ENCODE measurements around the gene MZB1.
"Not testable (repeated sequence)": the region's sequence is repeated elsewhere in the genome, so short reads cannot be mapped to it uniquely, and the experiment has no call there.

Gene MZB1

DNA sequence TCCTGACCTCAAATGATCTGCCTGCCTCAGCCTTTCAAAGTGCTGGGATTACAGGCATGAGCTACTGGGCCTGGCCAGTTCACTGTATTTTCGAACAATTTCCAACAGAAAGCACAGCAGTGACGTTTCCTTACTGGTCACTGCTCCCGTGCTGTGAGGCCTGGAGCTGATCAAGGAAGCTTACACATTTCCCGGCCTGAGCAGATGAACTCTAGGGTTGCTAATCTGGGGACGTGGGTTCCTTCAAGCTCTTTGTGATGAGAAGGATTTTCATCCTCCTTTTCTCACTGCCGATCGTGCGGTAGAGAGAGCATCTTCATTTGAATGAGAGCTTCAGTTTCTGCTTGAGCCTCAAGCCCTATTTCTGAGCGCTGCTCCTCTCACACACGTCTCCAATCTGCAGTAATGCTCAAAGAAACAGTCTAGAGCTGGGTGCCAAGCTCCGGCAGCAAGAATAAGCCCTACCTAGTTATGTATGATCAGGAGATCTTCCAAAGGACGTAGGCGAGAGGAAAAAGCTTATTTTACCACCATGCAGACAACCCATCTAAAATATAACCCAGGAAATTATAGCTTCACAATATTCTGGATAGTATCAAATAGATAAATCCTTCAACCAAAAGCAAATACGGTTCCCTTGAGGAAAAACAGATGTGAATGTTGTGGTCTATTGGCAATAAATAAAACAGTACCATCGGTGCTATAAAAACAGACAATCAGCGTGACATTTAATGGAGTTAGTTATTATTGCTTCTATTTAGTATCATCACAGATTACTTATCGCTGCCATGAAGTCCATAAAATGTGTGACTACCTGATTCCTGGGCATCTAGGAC is 21.5 kb upstream of the MZB1 start:
- no peak for DNase-seq (ENCODE audit: low read depth in 2 of 2, low spot score in 1 of 2)

DNA sequence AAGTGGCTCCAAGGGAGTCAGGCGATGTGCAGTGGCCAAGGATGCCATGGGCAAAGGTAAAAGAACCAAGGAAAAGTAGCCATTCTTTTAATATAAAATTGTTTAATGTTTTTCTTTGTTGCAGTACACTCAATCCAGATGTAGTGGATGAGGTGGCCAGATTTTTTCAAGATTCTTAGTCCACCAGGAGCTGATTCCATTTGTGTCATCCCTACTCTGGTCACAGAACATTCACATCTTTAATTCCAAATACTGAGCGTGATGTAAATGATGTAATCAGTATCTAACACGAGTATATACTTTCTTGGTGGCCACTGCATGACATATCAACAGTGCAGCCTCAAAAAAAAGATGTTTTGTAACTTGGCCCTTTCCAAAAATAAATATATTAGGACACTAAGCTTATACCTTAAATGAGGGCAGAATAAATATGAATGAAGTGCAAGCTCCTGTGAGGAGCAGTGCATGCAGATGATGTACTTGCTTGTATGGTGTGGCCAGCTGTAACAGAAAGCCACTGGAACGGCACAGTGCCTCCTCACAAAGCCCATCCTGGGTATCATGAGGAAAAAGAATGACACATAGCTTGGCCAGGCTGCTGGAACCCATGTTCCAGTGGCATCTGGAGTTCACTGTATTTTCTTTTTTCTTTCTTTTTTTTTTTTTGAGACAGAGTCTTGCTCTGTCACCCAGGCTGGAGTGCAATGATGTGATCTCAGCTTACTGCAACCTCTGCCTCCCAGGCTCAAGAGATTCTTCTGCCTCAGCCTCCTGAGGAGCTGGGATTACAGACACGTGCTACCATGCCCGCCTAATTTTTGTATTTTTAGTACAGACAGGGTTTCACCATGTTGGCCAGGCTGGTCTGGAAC is 20.6 kb upstream of the MZB1 start:
- no peak for DNase-seq (ENCODE audit: low read depth in 2 of 2, low spot score in 1 of 2)

DNA sequence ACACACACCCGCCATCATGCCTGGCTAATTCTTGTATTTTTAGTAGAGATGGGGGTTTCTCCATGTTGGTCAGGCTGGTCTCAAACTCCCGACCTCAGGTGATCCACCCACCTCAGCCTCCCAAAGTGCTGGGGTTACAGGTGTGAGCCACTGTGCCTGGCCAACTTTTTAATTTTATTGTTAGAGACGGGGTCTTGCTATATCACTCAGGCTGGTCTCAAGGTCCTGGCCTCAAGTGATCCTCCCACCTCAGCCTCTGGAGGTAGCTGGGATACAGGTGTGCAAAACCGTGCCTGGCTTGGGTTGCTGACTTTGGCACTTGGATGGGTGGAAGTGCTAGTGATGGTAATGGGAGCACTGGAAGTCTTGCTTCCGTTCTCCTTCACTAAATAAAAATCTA is 19.4 kb upstream of the MZB1 start:
- DNase-seq (ENCODE audit: low read depth in 2 of 2, low spot score in 1 of 2), result not testable (repeated sequence)

DNA sequence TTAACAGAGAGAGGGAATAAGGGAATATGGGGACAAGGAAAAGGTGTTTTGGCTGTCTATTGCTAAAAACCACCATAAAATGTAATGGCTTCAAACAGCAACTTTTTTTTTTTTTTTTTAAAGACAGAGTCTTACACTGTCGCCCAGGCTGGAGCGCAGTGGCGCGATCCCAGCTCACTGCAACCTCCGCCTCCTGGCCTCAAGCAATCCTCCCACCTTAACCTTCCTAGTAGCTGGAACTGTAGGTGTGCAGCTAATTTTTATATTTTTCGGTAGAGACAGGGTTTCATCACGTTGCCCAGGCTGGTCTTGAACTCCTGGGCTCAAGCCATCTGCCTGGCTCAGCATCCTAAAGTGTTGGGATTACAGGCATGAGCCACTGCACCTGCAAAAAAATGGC is 18.5 kb upstream of the MZB1 start:
- DNase-seq (ENCODE audit: low read depth in 2 of 2, low spot score in 1 of 2), result no peak

DNA sequence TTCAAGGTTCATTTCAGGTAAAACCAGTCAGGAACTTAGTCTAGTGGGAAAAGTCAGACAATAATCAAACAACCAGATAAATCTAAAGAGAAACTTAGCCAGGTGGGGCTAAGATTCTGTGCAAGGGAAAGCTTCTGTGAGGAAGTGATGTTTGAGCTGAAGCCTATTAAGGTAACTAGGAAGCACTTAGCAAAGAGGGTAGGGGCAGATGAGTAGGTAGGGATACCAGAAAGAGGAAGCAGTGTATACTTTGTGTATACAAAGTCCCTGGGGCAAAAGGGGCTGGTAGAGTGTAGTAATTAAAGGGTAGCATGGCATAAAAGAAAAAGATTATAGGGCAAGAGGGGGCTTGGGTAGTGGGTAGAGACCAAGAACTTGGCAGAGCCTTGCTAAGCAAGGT is 17.8 kb upstream of the MZB1 start:
- no peak for DNase-seq (ENCODE audit: low read depth in 2 of 2, low spot score in 1 of 2)

DNA sequence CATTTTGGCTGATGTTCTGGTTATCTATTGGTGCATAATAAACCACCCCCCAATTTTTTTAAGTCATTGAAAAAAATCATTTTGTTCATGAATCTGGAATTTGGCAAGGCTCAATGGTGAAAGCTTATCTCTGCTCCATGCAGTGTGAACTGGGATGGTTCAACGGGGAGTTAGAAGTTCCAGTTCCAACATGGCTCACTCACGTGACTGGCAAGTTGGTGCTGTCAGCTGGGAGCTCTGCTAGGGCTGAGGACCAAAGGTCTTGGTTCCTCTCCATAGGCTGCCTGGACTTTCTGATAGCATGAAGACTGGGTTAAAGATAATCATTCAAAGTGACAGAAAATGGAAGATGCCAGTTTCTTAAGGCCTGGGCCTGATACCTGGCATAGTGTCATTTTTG is 17.2 kb upstream of the MZB1 start:
- DNase-seq (ENCODE audit: low read depth in 2 of 2, low spot score in 1 of 2), result no peak

DNA sequence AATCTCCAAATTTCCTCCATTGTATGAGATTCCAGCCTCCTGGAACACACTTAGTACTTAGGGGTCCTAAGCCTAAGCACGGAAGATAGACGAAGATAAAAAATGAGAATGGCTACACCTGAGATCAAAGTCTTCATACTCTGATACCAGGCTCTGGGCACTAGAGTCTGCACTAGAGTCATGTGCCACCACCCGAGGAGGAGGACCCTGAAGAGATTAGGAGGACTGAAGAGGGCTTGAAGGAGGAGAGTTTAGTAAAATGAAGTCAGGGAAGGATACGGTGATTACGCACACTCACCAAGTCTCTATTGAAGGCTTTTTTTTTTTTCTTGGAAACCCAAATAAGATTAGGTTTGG is 14.7 kb upstream of the MZB1 start:
- DNase-seq (ENCODE audit: low read depth in 2 of 2, low spot score in 1 of 2), result no peak

DNA sequence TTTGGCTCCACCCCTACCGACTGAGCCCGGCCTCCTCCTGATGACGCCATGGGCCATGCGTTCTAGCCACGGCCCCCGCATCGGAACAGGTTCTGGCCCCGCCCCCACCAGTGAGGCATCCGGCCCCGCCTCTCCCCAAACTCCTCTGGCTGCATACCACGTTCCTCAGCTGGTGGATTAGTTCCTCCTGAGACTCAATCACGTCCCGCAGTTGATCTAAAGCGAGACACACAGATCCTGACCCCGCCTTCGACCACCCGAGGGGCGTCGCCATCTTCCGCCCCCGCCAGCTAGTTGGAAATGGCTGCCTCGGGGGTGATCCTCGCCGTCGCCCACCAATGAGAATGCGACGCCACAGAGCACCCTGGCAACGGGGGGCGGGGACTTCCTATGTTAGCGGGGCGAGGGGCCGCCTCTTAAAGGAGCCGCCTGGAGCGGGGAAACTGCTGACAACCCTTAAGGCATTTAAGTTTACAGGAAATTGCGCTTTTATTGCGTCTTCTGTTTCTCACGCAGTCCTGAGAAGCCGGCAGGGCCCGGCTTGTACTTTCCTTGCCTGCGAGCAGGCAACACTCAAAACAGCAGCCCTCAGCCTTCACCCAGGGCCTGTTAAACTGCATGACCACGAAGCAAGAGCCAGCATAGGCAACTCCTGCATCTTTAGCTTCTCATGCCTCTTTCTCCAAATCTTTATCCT is 14.2 kb upstream of the MZB1 start, which contains the start of gene SPATA24:
SPATA24 (minus strand) TSS at position 303 of the 697 bp plus-strand sequence; CDS start at position 274, 29 bp downstream.
- peak; percentile 96 to 97 for DNase-seq (ENCODE audit: low read depth in 2 of 2, low spot score in 1 of 2)

DNA sequence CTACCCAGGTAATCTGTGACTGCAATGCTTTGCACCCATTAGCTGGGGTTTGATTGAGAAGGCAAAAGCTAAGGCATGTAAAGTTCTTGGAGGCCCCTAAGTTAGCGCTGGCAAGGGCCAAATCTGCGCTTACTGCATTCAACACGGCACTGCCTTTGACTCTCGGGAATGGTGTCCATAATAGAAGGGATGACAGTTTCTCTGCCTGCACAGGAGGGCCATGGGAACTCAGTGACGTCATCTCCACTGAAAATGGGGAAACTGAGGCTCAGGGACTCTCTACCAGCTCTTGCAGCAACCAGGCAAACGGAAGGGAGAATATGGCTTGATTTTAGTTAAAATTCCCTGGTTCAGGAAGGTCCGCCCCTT is 13.7 kb upstream of the MZB1 start:
- DNase-seq (ENCODE audit: low read depth in 2 of 2, low spot score in 1 of 2), result no peak

DNA sequence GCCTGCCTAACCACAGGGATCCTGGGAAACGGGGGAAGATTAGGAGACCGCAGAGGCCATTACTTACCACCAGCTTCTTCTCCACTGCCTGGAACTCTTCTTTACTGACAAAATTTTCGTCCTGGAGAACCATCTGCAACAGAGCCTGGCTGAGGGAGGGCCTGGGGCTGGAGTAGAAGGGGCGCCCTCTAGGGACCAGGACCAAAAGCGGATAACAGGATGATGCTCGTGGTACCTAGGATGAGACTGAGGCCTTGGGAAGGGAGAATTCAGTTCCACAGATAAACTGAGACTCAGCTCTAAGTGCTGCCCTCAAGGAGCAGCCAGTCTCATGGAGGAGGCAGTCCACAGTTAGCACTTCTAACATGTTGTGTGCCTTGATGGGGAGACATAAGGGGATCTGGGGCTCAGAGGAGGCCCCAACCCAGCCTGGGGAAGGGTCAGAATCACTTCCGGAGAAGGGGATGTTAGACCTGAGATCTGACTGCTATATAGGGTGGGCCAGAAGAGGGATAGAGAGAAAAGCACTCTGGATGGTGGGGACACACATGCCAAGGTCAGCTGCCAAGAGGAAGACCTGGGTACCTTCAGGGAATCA is 12.9 kb upstream of the MZB1 start:
- no peak for DNase-seq (ENCODE audit: low read depth in 2 of 2, low spot score in 1 of 2)

DNA sequence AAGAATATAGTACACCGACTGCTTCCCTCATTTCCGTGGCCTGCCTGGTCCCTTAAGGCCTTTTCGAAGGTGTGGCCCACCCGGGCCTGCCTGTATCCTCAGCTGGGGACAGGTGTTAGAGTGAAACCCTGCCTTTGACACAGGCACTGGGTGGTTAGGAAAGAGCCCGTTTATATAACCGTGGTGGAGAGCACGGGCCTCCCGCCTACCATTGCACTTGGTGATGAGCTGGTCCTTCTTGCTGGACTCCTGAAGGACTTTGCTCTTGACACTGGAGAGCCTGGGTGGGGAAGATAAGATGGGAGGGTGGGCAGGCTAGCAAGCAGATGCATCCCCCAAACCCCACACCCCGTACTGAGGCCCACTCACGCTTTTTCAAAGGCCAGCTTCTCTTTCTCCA is 11.8 kb upstream of the MZB1 start:
- no peak for DNase-seq (ENCODE audit: low read depth in 2 of 2, low spot score in 1 of 2)

DNA sequence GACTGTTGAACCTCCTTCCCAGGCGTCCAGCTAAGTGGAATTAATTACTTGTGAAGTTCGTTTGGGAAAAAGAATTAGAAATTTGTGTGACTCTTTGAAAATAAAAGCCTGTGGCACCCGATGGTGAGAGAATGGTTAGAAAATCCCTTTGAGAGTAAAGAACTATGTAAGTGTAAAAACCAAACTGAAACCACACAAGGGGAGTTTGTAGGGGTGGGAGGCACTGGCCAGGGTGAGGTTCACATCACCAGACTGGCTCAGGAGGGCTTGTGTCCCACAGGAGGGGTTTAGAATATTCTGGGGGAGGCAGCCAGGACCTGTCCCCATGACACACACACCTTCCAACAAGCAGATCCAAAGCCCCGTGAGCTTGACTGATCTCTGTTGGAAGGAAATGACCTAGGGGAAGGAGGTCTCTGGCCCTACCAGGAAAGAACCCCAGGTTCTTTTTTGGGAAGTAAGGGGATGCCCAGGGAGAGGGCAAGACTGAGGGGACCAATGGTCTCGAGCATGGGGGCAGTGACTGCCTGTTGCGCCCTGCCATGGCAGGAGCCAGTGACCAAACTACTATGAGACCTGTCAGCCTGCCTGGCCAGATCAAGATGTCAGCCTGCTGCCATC is 9.9 kb upstream of the MZB1 start:
- DNase-seq (ENCODE audit: low read depth in 2 of 2, low spot score in 1 of 2), result no peak

DNA sequence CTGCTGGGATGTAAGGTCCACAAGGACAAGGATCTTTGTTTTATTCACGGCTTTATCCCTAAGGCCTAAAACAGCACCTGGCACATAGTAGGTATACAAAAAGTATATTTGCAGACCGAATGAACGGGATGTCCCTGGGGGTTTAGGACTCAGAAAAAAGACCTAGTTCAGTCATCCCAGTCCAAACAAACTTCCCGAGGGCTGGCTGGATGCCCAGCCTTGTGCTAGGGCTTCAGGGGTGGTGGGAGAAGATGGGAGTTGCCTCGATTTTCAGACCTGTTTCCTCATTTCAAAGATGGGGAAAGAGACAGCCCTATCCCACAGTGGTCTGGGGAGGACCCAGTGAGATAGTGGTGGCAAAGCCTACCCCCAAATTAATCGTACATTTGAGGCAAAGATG is 8.2 kb upstream of the MZB1 start:
- DNase-seq (ENCODE audit: low read depth in 2 of 2, low spot score in 1 of 2), result no peak

DNA sequence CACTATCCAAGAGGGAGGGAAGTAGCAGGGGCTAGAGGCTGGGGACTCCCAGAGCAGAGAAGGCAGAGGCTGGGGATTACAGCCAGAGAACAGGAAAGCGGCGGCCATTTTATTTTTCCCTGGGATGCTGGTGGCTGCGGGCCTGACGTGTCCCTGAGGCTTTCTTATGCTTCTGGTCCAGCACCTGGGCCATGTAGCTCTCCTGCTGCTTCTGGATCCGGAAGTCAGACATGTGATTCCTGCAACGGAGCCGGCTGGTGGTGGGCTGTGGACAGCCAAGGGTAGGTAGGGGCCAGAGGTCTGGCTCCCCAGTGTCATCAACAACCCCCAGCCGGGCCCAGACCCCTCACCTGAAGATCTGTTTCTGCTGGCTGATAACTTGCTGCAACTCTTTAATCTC is 7.0 kb upstream of the MZB1 start:
- no peak for DNase-seq (ENCODE audit: low read depth in 2 of 2, low spot score in 1 of 2)

DNA sequence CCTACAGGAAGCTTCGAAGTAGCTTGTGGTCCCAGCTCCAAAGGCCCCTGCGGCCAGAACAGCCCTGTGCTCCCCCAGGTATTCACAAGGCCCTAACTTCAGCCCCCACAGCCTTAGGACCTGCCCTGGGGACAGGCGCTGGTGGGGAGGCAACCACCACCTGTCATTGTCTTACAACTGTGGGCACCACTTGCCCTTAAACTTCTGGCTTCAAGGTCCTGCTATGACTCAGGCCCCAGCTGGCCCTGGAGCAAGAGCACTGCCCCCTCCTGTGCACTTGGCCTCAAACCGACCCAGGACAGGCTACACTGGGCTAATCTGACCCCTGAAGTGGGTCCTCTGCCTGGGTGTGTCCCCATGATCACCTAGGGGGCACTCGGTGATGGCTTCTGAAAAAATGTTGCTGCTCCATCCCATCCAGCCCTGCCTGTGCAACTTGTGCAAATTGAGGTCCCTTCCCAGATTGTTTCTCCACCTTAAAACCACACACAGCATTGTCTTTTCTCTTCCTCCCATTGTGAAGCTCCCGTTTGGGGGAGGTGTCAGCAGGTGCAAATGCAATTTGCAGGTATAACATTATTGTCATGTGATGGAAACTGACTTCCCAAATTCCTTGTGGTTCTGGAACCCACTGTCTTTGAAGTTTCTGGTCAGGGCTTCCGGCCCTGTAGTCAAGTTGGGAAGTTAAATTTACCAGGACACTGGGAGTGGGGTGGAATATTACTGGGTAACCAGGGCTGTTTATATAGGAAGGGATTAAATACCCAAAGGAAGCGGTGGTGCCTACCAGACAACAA is 6.3 kb upstream of the MZB1 start:
- no peak for DNase-seq (ENCODE audit: low read depth in 2 of 2, low spot score in 1 of 2)

DNA sequence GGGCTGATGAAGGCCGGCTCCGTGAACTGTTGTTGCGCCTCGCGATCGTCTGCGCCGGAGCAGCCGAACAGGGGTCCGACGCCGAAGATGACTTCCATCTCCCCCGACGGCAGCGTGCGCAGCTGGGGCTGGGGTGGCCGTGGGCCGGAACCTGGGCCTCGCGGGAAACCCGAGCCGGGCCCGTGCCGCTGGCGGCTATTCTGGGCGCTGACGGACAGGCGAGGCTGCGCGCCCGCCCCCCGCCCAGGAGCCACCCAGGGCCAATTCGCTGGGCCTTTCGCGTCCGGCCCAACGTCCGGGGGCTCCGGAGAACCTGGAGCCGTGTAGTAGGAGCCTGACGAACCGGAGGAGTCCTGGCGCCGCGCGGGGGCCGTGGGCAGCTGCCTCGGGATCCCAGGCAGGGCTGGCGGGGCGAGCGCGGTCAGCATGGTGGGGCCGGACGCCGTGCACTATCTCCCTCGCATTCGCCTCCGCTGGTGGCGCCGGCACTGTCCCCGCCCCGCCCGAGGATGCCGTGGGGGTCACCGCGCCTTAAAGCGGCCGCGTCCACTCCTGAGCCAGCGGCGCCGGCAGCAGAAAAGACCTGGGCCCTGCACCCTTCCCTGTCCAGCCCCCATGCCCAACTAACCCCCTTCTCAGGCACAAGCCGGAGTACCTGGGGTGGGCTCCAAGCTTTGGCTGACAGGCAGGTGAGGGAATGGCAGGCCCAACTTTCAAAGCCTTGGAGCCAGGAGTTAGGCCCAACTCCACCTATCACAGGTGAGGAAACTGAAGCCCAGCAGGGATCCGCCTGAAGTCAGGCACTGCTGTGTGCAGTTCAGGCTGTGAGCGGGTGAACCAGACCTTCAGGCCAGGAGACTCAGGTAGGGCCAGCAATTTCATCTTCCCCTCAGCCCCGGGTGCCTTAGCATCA is 5.2 kb upstream of the MZB1 start, which contains the start of gene PROB1:
PROB1 (minus strand) TSS at position 451 of the 913 bp plus-strand sequence; CDS start at position 428, 23 bp downstream.
- DNase-seq (ENCODE audit: low read depth in 2 of 2, low spot score in 1 of 2), result no peak

DNA sequence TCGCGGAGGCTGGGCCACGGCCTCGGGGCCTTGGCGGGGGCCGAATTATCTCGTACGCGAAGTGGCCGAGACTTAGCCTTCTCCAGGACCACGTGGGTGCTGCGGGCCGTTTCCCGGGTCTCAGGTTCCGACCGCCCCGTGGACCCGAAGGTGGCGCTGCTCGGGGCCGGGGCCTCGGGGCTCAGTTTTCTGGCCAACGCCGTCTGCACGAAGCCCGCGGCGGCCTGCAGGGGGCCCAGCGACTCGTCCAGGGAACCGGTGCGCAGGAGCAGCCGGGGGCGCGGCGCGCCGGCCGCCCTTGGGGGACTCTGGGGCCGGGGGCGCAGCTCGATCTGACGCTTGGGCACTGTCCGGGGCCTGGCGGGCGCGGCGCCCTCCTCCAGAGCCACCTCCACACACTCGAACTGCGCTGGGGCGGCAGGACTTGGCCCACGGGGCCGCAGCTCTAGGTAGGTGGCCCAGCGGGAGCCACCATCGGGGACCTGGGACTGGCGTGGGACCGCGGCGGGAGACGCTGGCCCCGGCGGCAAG is 4.5 kb upstream of the MZB1 start:
- DNase-seq (ENCODE audit: low read depth in 2 of 2, low spot score in 1 of 2), result no peak

DNA sequence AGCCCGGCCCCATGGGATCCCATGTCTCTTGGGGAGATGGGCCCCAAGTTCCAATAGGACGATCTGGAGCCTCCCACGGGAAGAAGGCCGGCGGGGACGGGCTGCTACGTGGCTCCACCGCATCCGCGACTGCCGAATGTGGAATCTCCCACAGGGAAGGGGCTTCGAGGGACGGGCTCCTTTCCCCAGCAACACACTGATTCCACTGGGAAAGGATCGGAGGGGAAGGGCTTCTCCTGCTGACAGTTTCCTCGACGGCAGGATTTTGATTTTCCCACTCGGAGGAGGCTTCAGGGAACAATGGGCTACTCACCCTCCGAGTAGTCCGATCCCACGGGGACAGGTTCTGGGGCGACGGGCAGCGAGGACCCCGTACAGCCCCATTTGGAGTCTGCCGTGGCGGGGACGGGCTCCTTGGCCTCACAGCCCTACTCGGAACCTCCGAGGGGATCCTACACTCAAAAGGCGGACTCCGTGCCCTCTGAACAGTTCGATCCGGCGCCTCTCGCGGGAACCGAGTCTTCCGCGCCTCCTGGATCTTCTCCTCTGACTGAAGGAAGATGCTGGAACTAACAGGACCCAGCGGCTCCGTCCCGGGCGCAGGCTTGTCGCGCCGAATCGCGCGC is 3.9 kb upstream of the MZB1 start:
- DNase-seq (ENCODE audit: low read depth in 2 of 2, low spot score in 1 of 2), result no peak
